ENCODE results near the gene SLC16A7.

Gene SLC16A7

DNA sequence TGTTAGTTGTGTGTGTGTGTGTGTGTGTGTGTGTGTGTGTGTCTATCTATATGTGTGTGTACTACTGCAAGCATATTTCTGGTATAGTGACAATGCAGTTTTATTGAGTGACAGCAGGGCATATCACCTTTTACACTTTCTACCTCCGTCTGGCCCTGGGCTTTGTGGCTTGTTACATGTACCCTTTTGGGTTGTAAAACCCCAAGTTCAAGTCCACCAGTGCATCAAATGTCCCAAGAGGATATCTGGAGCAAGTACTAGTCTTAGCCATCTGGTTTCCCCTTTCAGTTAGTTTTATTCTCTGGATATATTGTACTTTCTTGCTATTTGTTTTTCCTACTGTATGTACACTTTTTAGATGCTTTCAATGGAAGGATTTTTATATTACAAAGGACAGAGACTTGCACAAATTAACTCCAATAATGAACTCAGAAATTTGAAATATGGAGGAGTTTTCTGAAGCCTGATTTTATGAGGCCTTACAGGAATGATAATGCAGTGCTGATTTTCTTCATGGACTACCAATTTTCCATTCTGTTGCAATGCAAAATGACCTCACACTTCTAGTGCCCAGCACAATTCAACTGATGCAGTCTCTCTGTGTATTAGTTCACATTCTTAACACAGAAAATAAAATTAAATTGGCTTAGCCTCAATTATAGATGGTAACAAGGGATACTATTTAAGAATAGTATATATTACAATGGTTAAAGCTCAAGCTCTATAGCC is 29.1 kb downstream of the SLC16A7 start:
- no peak for FAIRE-seq

DNA sequence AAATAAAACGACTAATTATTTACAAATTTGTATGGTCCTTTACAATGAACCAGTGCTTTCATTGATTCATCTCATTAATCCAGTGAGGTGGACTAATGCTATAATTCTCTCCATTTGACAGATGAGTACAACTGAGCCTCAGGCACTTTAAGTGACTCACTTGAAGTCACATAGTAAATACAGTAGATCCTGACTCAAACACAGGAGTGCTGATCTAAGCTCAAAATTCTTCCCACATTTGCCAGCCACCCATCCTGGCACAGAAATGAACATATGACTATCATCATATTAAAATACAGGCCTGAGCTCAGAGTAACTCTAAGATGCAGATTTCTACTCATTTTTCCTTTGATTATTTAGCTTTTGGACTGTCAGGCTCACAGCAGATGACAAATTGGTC is 30.6 kb downstream of the SLC16A7 start:
- no peak for FAIRE-seq

- no peak for FAIRE-seq
These were observed 31.8 kb downstream of the SLC16A7 start for GRCh38 chr12:59627582-59627981.

DNA sequence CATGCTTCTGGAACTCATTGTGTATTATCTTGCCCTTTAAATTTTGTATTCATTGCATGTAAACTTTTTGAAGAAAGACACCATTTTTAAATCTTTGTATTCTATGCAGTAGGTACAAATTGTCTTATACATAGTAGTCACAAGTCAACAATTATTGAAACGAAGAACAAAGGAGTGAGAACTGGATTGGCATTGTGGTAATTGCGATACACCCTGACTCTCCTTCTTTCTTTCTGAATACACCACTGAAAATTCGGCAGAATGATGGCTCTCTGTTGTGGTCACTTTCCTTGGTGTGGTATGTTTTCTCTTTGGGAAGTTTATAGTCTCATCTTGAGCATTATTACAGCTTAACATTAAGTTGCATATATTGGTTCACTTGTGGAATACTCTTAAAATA is 34.1 kb downstream of the SLC16A7 start:
- no peak for FAIRE-seq

GRCh38 chr12:59632408-59632807 is 36.6 kb downstream of the SLC16A7 start:
- no peak for FAIRE-seq

DNA sequence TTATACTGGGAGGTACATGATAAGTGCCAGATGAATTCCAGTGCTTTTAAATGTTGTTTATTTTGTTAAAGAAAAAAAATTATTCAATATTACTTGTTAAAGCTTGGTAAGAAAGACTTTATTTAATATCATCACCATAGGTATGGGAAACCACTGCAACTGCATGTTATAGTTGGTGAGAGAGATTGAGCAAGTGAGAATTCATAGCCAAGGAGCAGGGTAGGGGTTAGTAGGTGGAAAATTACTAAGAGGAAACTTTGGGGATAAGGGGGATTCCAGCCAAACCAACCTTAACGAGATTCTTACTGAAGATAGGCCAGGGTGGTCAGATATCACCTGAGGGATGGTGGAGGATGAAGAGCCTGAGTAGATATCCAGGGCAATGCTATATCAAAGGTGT is 38.4 kb downstream of the SLC16A7 start:
- no peak for FAIRE-seq

DNA sequence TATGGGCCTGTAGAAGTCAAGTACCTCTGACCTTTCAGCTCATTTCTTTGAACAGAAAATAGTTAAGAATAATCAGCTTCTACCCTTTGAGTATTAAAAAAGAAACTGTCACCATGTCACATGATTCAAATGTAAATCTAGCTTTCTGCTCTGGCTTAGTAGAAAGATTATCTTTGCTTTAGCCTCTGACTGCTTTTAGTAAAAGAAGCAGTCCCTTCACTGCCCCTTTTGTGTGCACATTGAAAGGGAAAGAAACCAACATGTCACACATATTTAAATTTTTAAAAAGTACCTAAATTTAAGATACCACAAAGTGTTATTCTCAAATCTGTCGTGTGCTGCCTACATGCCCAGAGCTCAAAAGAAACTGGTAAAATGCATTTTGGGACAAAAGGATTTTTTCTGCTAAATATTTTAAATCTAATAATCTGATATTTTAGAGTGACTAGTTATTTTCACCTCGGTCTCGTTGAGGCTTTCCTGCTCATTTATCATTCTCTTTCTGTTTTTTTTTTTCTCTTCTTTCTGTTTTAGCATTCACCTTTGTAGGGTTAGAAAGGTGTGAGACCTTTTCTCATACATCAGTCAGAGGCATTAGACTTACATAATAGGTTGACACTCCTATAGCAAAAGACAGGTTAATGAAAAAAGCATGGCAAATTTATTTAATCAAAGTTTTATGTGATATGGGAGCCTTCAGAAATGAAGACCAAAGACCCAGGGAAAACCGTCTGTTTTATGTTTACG is 41.3 kb downstream of the SLC16A7 start:
- FAIRE-seq, result no peak

DNA sequence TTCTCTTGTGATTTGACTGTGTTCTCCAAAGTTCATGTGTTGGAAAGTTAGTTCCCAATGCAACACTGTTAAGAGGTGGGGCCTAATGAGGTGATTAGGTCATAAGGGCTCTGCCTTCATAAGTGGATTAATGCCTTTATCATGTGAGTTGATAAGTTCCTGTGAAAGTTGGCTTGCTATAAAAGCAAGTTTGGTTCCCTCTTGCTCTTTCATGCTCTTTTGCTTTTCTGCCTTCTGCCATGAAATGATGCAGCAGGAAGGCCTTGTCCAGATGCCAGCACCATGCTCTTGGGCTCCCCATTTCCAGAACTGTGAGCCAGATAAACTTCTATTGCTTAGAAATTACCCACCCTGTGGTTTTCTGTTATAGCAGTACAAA is 41.9 kb downstream of the SLC16A7 start:
- no peak for FAIRE-seq

GRCh38 chr12:59643550-59643949 is 47.7 kb downstream of the SLC16A7 start:
- no peak for FAIRE-seq

- FAIRE-seq, result no peak
These were observed 49.4 kb downstream of the SLC16A7 start for GRCh38 chr12:59645242-59645641.

- no peak for FAIRE-seq
These were observed 50.8 kb downstream of the SLC16A7 start for GRCh38 chr12:59646636-59647035.

- no peak for FAIRE-seq
These were observed 53.4 kb downstream of the SLC16A7 start for GRCh38 chr12:59649203-59649602.

GRCh38 chr12:59650588-59651228 is 54.9 kb downstream of the SLC16A7 start:
- FAIRE-seq, result no peak

- no peak for FAIRE-seq
These were observed 55.5 kb downstream of the SLC16A7 start for GRCh38 chr12:59651229-59651920.

DNA sequence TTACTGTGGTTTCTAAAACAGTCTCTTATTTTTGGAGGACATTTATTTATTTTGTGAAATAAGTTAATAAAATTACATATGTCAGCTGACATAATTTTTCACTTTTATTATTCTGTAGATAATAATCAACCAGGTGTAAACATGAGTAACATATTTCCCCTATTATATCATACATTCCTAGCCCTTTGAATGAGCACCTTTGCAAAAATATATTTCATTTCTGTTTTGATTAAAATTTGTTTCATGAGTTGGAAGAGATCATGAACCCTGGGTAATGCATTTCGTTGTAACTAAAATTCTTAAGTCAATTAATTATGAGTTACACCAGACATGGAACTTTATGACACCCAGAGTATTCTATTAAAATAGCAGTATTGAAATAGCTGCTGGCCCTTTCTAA is 56.3 kb downstream of the SLC16A7 start:
- FAIRE-seq, result no peak

- no peak for FAIRE-seq
These were observed 58.2 kb downstream of the SLC16A7 start for GRCh38 chr12:59654061-59654460.

GRCh38 chr12:59657266-59657665 is 61.4 kb downstream of the SLC16A7 start:
- no peak for FAIRE-seq

DNA sequence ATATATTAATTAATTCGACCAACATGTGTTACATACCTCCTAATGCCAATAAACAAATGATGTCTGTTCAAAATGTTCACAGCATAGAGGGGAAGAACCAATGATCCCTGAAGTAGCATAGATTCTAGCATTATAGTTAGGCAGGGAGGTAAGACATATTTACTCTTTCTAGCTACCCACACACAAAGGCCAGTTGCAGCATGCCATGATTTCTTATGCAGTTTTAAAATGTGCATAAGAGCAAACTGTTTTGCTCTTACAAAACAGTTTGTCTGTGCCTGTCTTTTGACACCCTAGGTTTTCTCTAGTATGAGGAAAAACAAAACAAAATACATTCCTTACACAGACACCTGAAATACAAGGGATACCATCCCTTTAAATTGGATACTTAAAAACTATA is 61.9 kb downstream of the SLC16A7 start:
- no peak for FAIRE-seq

GRCh38 chr12:59660148-59660547 is 64.3 kb downstream of the SLC16A7 start:
- no peak for FAIRE-seq

DNA sequence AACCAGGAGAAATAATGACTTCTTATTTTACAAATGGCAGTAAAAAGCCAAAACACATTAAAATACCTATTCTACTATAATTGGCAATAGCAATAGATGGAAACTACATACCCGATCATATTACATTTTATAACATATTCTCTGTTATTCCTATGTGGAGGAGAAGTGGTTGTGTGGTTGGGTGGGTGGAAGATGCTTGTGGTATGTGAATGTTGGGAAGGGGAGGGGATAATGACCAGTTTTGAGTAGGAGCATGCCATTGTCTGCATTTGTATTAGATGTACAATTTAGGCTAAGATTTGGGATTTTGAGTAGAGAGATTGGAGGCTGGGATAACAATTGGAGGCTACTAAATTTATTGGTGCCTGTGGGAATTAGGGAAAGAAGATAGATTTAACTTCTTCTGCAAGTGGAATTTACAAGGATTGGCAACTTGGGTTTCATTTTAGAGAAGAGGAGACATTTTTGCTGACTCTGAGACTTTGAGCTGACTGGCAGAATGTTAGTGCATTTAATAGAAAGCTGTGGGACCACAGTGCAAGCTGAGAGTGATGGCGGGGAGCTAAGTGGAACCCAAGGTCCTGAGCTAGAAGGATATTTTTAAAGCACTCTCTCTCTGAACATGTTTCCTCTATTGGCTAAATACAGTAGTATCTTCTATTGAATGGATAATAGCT is 65.2 kb downstream of the SLC16A7 start:
- no peak for FAIRE-seq

GRCh38 chr12:59664495-59664894 is 68.7 kb downstream of the SLC16A7 start:
- FAIRE-seq, result no peak

GRCh38 chr12:59665701-59666100 is 69.9 kb downstream of the SLC16A7 start:
- FAIRE-seq, result no peak

DNA sequence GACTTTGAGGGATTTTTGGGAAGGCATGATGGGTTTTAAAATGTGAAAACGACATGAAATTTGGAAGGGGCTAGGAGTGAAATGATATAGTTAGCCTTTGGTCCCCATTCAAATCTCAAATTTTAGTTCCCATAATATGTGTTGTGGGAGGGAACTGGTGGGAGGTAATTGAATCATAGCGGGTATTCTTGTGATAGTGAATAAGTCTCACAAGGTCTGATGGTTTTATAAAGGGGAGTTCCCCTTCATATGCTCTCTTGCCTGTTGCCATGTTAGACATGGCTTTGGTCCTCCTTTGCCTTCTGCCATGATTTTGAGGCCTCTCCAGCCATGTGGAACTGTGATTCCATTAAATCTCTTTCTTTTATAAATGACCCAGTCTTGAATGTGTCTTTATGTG is 72.8 kb downstream of the SLC16A7 start:
- FAIRE-seq, result no peak
